OCI-LY7 (cell line): Measurements from ENCODE around the gene TLX1. TPM values are rescaled to one million over a fixed set of nuclear protein-coding genes. Genes with fewer than 3 reads are reported as not detected.

Experiments
- BruUV-seq: library from RNA; stranded (reverse); fragments of 400-500 nt; replicated peaks from 2 replicates; lab custom pipeline; 2021; lab: Mats Ljungman, UMichigan
- CTCF ChIA-PET: fragments of 300-600 bp; sonication (Branson Sonifier 250); formaldehyde crosslinking; loops from one replicate; lab custom pipeline; 2022; ENCODE audit warnings: antibody characterized with exemption; ENCODE audit not compliant: unreplicated experiment; lab: Charles Lee
- POLR2A ChIA-PET: fragments of 300-600 bp; sonication (Branson Sonifier 250); formaldehyde crosslinking; loops from one replicate; lab custom pipeline; 2022; ENCODE audit warnings: antibody characterized with exemption; lab: Charles Lee
- DNase-seq: peaks from one replicate; pipeline ENCODE4 v3.0.0-alpha.2; 2015; ENCODE audit warnings: low spot score
- H2AFZ ChIP-seq: fragments of 200-600 bp; sonication (generic), shearing (Covaris generic); 2 replicates; pipeline ENCODE4 v1.6.1; 2014; ENCODE audit warnings: mild to moderate bottlenecking, antibody characterized with exemption, low read length, moderate library complexity
- H3K27ac ChIP-seq: fragments of 200-600 bp; sonication (generic); 2 replicates; pipeline ENCODE4 v1.5.1; 2014; ENCODE audit warnings: mixed run types, low read depth, mild to moderate bottlenecking, moderate library complexity, low read length, inconsistent platforms; ENCODE audit not compliant: poor library complexity, severe bottlenecking
- H3K36me3 ChIP-seq: fragments of 200-600 bp; sonication (generic); 2 replicates; pipeline ENCODE4 v1.6.1; 2014; ENCODE audit warnings: mild to moderate bottlenecking, antibody characterized with exemption, low read length, moderate library complexity, mixed read lengths; ENCODE audit not compliant: insufficient read depth
- H3K4me1 ChIP-seq: fragments of 200-600 bp; sonication (generic); 2 replicates; pipeline ENCODE4 v1.5.1; 2014; ENCODE audit warnings: mild to moderate bottlenecking, low read length; ENCODE audit not compliant: insufficient read depth, poor library complexity, severe bottlenecking
- H3K4me2 ChIP-seq: fragments of 200-600 bp; sonication (generic); 2 replicates; pipeline ENCODE4 v1.6.1; 2014; ENCODE audit warnings: mild to moderate bottlenecking, low read length
- H3K4me3 ChIP-seq: fragments of 200-600 bp; sonication (generic); 2 replicates; pipeline ENCODE4 v1.5.1; 2014; ENCODE audit warnings: mild to moderate bottlenecking, low read depth, low read length; ENCODE audit not compliant: poor library complexity, severe bottlenecking
- H3K79me2 ChIP-seq: fragments of 200-600 bp; sonication (generic); 2 replicates; pipeline ENCODE4 v1.6.1; 2016; ENCODE audit warnings: low read depth, mild to moderate bottlenecking, low read length, moderate library complexity, mixed read lengths; ENCODE audit not compliant: insufficient read depth
- H3K9me2 ChIP-seq: fragments of 200-600 bp; sonication (generic); 2 replicates; pipeline ENCODE4 v1.6.1; 2016; ENCODE audit warnings: mild to moderate bottlenecking, low read length, mixed read lengths; ENCODE audit not compliant: insufficient read depth
- H3K9me3 ChIP-seq: fragments of 200-600 bp; sonication (generic); 2 replicates; pipeline ENCODE4 v1.6.1; 2014; ENCODE audit warnings: mild to moderate bottlenecking, mixed run types, low read length, mixed read lengths
- H4K20me1 ChIP-seq: fragments of 200-600 bp; sonication (generic); 2 replicates; pipeline ENCODE4 v1.6.1; 2014; ENCODE audit warnings: mild to moderate bottlenecking, antibody characterized with exemption, low read length, moderate library complexity, mixed read lengths; ENCODE audit not compliant: insufficient read depth
- EZH2phosphoT487 ChIP-seq: fragments of 200-600 bp; sonication (generic); IDR thresholded peaks from 2 replicates; pipeline ENCODE4 v1.6.1; 2018; ENCODE audit warnings: low read depth, borderline replicate concordance, mild to moderate bottlenecking, mixed run types, antibody characterized with exemption, low read length, moderate library complexity, mixed read lengths
- intact Hi-C: fragments of 100-400 bp; cut with micrococcal nuclease; formaldehyde crosslinking; loops from one replicate; pipeline ENCODE4 v1.10.0; 2022; ENCODE audit not compliant: unreplicated experiment
- total RNA-seq, 2 experiments: library from RNA; depleted of rRNA in 1 of 2; stranded (reverse); fragments of >200 nt in 1 of 2; shearing (Covaris generic) in 1 of 2; gene quantifications; 2 replicates each; pipeline ENCODE4 v1.2.3, GENCODE V29; 2014 to 2022
- TF ChIP-seq, protein P1 (sequence below): fragments of 200-600 bp; sonication (generic); conservative IDR thresholded peaks from 2 replicates; pipeline ENCODE4 v1.5.1; 2014; ENCODE audit warnings: mild to moderate bottlenecking, antibody characterized with exemption, low read length, moderate library complexity, mixed read lengths

Gene TLX1
- total RNA-seq, 2 experiments from 2014 or later, result not detected

DNA sequence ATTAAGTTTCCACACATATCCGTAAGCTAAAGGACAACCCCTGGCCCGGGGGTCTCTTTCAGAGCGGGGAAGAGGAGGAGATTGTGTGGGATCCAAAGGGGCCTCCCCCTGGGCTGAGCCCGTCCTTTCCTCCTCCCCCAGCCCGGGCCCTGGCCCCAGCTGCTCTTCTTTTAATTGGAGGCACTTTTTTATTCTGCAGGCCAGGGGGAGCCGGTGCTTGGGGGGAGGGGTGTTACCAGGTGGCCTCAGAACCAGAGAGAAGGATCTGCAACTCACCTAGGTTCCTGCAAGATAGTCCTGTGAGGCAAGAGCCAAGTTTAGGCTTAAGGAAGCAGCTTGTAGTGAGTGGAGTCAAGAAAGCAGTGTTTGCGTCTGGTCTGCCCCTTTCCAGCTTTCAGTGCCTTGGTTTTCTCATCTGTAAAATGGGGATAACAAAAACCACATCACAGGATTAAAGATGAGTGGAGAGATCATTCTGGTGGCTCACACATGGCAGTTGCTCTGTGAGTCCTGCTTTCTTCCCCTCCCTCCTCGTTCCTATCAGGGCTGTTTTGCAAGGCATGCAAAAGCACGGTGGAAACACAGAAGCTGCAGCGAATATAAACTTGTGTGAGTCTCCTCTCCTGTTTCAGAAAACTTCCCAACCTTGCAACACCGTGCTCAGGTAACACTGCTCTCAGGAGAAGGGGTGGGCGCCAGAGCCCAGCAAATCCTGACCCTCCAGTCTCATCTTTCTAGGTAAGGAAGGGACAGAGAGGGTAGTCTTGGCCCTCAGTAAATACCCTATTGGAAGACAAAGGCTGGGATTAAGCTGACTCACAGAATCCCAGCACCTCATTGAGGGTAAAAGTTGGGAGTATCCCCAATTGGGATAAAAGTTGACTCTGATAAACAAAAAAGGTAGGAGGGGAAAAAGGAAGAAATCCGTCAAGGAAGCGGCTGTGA, 4.1 kb upstream of the TLX1 start:
- intact Hi-C loops, result no loop called here
- no peaks in the 10 kb centered on the region for H3K79me2 ChIP-seq

DNA sequence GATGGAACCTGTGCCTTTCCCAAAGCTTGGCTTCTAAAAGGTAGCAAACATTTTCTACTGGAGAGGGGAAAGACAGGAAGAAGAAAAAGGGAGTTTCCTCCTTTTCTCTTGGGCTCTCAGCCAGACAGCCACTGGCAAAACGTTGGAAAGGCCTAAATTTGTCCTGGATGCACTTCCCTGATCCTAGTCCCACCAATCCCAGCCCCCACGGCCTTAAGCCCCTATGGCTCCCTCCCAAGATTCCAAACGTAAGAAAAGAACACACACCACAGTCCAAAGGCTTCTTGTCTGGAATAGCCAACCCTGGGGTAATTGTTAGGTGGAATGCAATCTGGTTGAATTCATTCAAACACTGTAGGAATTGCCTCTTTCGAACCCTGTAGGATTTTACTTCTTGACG, 959 bp upstream of the TLX1 start:
- no peaks in the 10 kb centered on the region for H3K36me3 ChIP-seq
- no peak for DNase-seq
- H3K4me3 ChIP-seq, result no peak overlapping the region
- ChIA-PET CTCF (no interaction called here), POLR2A (no interaction called here)
- TF ChIP-seq, protein P1, sequence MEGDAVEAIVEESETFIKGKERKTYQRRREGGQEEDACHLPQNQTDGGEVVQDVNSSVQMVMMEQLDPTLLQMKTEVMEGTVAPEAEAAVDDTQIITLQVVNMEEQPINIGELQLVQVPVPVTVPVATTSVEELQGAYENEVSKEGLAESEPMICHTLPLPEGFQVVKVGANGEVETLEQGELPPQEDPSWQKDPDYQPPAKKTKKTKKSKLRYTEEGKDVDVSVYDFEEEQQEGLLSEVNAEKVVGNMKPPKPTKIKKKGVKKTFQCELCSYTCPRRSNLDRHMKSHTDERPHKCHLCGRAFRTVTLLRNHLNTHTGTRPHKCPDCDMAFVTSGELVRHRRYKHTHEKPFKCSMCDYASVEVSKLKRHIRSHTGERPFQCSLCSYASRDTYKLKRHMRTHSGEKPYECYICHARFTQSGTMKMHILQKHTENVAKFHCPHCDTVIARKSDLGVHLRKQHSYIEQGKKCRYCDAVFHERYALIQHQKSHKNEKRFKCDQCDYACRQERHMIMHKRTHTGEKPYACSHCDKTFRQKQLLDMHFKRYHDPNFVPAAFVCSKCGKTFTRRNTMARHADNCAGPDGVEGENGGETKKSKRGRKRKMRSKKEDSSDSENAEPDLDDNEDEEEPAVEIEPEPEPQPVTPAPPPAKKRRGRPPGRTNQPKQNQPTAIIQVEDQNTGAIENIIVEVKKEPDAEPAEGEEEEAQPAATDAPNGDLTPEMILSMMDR, result no peak
- TF ChIP-seq EZH2phosphoT487, result no peak
- intact Hi-C loops, result no loop called here
- H3K4me2 ChIP-seq, result no peak overlapping the region
- no peaks in the 10 kb centered on the region for H4K20me1 ChIP-seq
- H3K27ac ChIP-seq, result no peak overlapping the region
- H2AFZ ChIP-seq, result no peak overlapping the region
- H3K9me2 ChIP-seq, result no peaks in the 10 kb centered on the region
- H3K9me3 ChIP-seq, result no peaks in the 10 kb centered on the region
- H3K4me1 ChIP-seq, result no peaks in the 10 kb centered on the region
- no TSS peak for BruUV-seq
- no peaks in the 10 kb centered on the region for H3K79me2 ChIP-seq

More for the DNA sequence above, 4.1 kb upstream of the TLX1 start:
- Histone ChIP-seq H3K4me2 (no peak overlapping the region), H4K20me1 (no peaks in the 10 kb centered on the region), H3K4me3 (no peak overlapping the region), H3K4me1 (no peaks in the 10 kb centered on the region), H3K9me2 (no peaks in the 10 kb centered on the region), H3K36me3 (no peaks in the 10 kb centered on the region), H3K27ac (no peak overlapping the region), H2AFZ (no peak overlapping the region), H3K9me3 (no peaks in the 10 kb centered on the region)
- ChIA-PET CTCF (no interaction called here), POLR2A (no interaction called here)
- BruUV-seq, result no TSS peak
- no peak for DNase-seq
- no peak for TF ChIP-seq EZH2phosphoT487
- TF ChIP-seq, protein P1, result no peak
